DMS 273 treated with DMSO at 0.1 percent for 48 hours (cell line): ENCODE results near the gene NEMP1.
A peak's percentile ranks its signal among the peaks of the same experiment; 100 is the strongest.
"Not testable (repeated sequence)": the region's sequence is repeated elsewhere in the genome, so short reads cannot be mapped to it uniquely, and the experiment has no call there.

Experiments
- DNase-seq: peaks from one replicate; lab custom pipeline; 2025; lab: John Stamatoyannopoulos, UW

Gene NEMP1, protein sequence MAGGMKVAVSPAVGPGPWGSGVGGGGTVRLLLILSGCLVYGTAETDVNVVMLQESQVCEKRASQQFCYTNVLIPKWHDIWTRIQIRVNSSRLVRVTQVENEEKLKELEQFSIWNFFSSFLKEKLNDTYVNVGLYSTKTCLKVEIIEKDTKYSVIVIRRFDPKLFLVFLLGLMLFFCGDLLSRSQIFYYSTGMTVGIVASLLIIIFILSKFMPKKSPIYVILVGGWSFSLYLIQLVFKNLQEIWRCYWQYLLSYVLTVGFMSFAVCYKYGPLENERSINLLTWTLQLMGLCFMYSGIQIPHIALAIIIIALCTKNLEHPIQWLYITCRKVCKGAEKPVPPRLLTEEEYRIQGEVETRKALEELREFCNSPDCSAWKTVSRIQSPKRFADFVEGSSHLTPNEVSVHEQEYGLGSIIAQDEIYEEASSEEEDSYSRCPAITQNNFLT

DNA sequence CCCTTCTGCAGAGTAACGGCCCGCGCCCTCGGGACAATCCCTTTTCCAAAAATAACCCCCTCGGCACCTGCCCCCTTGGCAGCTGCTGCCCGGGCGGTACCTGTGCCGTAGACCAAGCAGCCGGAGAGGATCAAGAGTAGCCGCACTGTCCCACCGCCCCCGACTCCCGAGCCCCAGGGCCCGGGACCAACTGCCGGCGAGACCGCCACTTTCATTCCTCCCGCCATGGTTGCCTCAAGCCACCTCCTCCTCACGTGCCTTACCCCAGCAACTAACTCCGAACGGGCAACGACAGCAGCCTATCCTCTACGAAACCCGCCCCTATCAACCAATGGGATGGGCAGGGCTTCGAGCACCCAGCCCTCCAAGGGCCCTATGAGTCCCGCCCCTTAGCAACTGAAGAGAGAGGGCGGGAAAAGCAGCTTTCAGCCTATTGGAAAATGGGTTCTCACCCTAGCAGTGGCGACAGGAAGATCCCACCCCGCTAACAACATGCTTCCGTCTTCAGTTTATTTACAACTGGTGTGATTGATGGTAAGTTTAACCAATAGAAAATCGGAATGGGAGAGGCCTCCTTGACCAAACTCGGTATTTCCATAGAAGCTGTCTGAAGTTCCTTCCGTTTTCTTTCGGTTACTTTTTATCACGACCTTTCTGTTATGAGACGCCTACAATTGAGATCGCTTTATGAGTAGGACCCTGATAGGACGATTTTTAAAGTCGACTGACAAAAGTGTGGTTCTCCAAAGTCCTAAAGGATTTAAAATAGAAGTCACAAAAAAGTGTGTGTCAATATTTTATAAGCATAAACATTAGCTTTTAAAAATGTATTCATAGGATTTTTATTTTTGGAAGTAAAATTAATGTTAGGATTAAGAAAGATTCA is at the start of gene NEMP1:
Gene NEMP1 (minus strand): TSS at position 273 of the 886 bp plus-strand sequence. CDS start 46 bp downstream, at position 227.
- peak; percentile 99 for DNase-seq

DNA sequence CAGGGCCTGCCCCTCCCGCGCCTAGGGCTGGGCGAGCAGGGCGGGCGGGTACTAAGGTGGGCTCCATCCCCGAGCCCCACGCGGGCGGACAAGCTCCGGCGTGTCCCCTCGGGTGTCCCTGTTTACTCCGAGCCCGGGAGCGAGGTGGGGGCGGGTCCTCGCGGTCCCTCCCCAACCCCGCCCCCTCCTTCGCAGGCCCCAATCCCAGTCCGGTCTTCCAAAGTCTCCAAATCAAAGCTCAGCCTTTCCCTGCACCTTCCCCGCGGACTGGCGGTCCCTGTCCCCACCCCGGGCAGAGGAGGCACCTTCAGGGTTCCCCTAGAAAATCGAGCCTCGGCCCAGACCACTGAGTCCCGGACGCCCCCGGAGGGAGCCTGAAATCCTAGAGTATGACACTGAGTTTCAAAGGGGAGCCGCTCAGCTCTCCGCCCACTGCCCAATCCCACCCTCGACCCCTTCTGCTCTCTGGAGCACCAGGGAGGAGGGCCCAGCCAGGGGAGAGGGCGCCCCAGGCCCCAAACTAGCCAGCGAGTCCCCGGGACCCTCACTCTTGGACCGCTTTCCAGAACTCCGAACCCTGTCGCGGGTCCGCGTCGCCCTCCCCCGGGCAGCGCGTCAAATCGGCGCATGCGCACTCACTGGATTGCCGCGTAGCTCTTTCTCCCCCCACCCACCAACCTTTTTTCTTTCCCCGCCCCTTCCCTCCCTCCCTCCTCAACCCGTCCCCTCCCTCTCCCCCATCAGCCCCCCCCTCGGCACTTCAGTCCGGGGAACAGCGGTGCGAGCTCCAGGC is 49.3 kb upstream of the NEMP1 start, which contains the start of gene LRP1:
Gene LRP1 (plus strand): TSS at position 758 of the 793 bp plus-strand sequence. CDS start 482 bp downstream, outside the sequence.
- DNase-seq, result peak; percentile 46

DNA sequence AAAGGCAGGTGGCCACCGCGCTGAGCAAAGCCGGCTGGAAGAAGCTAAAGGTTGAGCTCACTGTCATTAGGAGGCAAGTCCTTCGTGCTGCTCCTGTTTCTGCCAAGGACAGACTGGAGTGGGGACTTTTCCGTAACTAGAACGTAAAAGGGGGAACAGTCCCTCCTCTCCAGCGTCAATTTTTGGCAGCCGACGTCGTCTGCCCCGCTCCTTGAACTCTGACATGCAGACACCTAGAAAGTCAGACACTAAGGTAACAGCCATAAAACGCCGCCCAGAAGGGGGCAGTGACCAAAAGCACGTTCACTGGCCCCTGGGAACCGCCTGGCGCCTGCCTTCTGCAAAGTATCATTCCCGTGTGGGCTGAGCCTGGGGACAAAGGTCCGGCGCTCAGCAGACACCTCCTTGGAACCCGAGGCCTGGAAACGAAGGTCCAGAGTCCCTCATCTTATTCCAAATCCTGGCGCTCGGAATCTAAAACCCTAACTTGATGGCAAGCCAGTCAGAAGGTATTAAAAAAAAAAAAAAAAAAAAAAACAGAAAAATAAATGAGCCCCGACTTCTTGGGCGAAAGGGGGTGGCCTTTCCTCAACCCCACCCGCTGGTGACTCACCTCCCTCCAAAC is 48.6 kb upstream of the NEMP1 start:
- no peak for DNase-seq

DNA sequence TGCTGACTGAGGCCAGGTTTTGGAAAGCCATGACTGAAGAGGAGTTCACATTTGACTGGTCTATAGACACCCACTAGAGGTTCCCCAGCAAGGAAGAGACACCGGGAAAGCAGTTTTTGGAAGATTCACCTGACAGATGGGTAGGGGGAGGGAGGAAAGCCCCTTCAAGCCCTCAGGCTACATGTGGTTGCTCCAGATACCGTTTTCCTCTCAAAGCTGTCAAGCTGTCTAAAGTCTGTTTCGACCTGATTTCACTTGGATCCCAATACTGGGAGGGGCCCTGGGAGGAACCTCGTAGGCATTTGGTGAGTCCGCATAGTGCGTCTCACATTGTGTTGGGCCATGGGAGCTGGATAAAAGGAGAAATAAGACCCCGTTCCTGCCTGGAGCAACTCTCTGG is 48.0 kb upstream of the NEMP1 start:
- no peak for DNase-seq

DNA sequence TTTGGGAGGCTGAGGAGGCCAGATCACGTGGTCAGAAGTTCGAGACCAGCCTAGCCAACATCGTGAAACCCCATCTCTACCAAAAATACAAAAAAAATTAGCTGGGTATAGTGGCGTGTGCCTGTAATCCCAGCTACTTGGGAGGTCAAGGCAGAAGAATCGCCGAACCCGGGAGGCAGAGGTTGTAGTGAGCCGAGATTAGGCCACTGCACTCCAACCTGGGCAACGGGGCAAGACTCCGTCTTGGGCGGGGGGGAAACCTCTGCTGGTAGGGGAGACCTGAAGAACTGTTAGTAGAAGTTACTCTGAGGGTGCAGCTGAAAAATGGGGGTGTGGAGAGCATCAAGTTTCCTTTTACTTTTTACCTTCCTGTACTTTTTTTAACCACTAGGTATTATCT is 47.5 kb upstream of the NEMP1 start:
- DNase-seq, result no peak

DNA sequence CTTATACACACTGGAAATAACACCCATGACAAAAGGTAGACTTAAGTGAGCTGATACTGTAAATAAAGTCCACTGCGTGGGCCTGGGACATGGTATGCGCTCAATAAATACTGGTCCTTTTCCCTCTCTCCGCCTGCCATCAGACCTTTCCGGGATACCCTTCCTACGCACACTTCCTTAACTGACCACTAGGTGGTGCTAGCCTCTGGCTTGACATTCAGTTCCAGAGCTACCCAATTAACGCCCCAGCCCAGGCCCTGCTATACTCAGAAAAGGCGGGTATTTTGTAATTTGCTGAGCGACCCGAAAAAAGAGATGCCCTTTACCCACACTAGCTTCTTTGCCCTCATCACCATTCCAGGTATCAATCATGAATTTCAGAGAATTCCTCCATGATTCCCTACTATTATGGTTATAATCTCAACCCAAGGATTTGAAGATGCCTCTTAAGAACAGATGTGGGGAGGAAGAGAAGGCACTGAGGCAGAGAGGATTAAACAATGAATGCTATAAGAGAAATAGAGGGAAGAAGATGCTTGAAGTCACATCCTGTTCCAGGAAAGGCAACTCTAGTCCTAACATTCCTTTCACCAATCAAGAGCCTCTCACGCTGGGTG is 45.8 kb upstream of the NEMP1 start:
- DNase-seq, result no peak

DNA sequence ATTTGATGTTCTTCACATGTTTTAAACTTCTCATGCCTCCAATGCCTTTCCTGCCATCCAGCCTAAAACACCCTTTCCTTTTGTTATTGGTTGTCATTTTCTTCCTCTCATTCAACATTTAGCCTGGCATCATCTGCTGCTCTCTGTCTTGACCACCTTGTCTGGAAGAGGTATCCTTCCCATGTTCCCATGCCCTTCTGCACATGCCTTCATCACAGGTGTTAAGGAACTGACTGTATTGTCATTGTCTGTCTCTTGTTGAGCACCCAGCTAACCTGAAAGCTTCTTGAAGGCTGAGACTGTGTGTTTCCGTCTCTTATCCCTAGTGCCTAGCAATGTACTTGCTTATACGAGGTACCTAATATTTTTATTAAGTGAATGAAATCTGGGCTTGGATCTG is 45.2 kb upstream of the NEMP1 start:
- DNase-seq, result no peak

DNA sequence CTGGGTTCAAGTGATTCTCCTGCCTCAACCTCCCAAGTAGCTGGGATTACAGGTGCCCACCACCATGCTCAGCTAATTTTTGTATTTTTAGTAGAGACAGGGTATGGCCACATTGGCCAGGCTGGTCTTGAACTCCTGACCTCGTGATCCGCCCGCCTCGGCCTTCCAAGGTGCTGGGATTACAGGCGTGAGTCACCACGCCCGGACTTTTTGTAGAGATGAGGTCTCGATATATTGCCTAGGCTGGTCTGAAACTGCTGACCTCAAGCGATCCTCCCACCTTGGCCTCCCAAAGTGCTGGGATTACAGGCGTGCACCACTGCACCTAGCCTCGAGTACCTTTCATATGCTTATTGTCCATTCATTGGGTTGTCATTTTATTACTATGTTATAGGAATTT is 42.1 kb upstream of the NEMP1 start:
- not testable (repeated sequence) for DNase-seq

DNA sequence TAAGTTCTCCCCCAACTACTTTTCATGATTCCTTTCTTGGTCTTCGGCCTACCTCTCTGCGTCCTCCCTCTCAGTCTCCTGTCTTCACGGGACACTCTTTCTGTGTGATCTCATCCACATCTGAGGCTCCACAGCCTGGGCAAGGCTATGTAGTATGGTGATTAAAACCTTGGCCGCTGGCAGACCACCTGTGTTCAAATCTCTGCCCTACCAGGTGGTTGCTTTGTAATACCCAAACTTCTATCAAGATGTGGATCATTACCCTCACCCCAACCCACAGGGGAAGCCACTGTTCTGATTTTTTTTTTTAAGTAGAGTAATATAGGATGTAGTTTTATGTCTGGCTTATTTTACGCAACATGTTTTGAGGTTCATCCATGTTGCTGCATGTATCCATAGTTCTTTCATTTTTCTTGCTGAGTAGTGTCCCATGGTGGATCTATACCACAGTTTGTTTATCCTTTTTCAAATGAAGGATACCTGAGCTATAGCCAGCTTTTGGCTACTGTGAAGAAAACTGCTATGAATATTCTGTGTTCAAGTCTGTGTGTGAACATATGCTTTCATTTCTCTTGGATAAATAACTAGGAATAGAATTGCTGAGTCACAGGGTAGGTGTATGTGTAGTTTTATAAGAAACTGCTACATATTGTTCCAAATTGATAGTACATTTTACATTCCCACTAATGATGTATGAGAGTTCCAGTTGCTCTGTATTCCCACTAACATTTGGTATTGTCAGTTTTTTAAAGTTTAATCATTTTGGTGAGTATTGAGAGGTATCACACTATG is 40.9 kb upstream of the NEMP1 start:
- no peak for DNase-seq

DNA sequence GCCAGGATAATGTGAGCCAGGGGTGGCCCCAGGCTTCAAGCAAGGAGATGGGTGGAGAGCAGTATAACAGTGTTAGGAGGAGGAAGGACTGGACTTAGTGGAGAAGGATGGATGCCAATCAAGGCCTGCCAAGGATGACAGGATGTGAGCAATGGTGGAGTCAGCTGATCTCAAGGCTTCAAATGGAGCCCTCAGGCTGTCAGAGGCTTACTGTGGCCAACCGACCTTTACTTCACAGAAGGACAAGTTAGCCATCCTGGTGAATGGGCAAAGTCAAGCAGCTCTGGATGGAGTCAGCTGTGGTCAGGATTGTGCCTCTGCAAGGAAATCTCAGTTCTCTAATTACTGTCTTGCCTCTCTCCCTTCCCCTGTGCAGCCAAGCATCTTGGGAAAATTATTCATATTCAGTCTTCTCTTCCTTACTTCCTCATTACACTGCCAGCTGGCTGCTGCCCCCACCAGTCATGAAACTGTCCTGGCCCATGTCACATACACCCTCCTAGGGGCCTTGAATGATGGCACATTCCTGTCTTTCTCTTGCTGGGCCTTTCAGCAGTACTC is 40.2 kb upstream of the NEMP1 start:
- no peak for DNase-seq

DNA sequence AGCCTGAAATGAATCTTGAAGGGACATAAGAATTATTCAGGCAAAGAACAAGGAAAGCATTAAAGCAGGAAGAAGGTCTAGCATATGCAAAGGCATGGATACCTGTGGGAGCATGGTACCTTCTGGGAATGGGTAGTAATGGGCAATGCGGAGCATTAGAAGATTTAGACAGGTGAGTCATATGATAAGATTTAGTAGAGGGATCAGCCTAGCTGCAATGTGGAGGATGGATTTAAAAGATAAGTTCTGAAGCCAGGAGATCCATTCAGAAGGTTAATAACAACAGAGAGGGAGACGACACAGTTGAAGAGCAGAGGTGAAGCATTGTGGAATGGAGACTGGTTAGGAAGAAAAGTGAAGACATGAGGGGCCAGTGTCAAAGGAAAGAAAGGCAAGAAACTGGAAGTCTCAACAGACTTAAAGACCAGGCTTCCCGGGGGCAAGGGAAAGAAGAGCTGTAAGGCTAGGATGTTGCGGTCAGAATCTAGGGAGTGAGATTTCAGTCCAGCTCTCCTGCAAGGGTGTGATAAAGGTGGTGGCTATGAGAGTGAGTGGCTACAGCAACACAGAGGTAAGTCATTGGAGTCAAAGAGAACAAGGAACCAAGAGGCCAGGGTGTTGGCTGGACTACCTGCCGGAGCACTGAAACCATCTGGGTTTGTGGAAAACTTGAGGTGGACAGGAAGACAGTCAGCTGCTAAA is 38.1 kb upstream of the NEMP1 start:
- no peak for DNase-seq

DNA sequence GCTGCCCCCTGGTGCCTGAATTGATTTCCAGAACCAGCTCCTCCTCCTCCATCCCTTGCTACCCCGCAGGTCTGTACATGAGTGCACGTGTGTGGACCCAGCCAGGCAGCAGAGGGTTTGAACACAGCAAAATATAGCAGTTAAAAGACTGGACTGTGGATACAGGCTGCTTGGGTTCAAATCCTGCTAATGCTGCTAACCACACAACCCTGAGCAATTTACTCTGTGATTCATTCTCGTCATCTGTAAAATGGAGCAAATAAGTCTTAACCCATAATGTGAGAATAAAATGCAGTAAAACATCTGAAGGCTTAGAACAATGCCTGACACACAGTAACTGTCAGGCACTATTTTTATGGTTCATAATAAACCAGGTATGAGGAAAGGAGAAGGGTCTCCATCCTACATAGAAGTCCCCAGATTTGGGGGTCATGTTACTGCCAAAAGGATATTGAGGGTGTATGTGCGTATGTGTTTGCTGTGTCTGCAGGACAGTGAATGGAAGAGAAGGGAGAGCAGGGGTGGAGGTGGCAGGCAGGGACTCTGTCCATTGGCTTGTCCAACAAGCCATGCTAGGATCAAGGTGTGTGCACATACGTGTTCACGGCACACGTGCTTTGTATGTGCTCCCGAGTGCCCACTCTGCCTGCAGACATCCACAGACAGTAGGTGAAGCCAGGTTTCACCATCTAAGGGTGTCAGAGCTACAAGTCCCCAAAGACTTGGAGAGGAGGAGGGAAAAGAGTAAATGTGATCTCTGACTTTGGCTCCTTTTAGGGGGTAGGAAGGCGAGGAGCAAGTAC is 34.1 kb upstream of the NEMP1 start:
- DNase-seq, result no peak

DNA sequence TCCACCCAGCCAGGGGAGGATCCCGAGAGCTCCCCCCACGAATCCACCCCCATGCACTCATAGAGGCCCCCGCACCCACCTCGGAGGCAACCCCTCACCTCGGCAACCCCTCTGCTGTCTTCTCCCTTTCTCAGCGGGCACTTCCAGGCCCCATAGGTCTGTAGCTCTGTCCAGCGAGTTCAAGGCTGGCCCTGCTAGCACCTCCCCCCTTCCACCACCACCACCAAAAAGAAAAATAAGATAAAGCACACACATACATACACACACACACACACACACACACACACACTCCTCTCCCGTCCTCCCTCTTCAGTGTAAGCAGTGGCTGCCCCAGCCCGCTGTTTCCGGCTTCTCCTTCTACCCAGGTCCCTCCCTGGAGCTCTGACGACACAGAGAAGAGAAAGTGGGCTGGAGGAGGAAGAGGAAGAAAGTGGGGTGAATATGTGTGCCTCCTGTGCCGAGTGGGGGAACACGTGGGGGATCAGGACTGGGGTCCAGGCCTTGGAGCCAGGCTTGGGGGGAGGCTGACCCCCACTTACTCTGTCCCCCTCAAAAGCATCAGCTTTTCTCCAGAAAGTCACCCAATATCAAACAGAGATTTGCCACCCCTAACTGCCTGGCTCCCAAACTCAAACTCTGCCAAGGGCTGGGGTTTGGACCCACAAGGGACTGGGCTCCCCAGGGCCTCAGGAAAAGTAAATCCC is 32.6 kb upstream of the NEMP1 start, which contains the start of gene STAT6:
Gene STAT6 (minus strand): TSS at position 332 of the 704 bp plus-strand sequence. CDS start 3,084 bp downstream, outside the sequence.
- DNase-seq, result no peak

DNA sequence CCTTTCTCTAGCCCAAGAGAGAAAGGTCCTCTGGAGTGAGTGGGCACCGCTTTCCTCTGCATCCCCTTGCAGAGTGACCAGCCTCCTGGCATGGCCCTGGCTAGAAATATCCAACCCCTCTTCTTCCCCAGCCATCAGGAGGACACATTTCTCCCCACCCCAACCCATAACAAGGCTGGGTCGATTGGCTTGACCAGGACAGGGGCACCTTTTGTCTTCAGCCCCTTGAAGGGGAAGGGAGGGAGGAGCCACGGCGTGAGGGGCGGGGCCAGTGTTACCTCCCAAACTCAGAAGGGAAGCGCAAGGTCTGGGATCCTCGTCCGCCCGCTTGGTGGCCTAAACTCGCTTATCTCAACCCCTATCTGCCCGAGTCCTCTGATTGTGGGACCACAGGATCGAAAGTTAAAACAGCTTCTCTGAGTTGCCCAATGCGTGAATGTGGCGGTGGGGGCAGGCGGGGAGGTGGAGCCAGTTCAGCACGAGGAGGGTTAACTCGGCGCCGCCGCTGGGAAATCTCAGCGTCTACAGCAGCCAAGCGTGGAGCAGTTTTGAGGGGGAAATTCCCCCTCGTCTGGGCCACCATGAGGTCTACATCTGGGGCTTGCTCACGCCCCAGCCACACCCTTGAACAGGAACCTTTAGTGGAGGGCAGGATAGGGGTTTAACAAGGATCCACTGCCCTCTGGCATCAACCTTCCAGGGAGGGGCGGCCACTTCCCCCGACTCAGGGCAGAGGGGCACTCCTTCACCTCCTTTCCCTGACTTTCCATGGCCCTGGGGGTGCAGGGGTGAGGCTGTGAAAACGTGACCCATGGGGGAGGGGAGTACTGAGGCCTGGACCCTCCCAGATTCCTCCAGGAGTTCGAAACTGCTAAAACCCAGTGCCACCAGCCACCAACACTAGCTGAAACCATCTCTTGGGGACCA is 31.8 kb upstream of the NEMP1 start:
- no peak for DNase-seq

DNA sequence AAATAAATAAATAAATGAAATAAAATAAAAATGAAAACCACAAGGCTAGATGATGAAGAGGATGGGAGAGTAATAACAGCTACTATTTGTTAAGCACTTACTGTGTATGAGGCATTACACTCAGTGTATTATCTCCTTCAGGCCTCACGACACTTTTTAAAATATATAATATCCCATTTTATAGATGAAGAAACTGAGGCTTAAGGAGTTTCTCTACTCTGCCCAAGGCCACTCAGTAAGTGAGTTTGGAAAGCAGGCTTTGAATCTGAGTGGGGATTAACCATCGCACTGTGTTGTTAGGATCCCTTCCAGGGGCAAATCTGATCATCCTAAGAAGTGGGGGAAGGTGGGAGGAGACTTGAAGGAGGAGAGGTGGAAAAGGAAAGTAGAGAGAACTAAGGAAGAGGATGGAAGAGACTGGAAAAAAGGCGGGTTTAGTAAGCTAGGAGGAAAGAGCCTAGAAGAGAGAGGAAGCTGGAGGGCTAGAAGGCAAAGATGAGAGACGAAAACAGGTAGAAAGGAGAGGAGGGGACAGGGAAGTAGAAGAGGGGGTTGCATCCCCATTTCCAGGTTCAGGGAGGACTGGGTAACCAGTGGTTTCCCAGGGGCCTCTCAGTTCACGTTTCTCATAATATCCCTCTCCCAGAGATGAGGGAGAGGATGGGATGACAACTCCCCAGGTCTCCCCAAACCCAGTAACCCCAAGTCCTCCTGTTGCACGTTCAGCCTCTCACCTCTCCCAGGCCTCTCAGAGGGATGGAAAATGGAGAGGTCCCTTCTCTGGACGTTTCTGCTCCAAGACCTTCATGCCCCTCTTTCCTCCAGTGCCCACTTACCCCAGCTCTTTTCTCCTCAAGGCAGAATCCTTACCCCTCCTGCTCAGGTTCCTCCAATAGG is 30.9 kb upstream of the NEMP1 start:
- DNase-seq, result no peak
